ENCODE measurements around the gene MAZ.

MAZ gene

DNA sequence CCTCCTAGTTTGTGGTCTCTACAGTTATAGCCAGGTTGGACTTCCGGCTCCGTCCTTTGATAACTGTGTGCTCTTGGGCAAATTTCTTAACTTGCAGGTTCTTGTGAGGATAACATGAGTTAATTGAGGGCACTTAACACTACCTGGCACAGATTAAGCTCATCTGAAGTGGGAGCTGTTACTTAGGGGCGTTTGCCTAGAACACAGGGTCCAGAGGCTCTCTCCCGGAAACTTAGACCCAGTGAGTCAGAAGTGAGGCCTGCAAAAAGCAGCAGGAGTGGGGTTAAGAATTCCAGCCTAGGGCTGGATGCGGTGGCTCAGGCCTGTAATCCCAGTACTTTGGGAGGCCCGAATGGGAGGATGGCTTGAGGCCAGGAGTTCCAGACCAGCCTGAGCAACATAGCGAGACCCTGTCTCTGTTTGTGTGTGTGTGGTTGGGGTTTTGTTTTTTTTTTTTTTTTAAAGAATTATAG lies 15.3 kb downstream of the MAZ start:
- no peaks in the 10 kb centered on the region for H3K9me3 Mint-ChIP-seq
- H3K4me1 Mint-ChIP-seq = peaks cover 62% of the 10 kb centered on the region
- TF ChIP-seq, protein P1, sequence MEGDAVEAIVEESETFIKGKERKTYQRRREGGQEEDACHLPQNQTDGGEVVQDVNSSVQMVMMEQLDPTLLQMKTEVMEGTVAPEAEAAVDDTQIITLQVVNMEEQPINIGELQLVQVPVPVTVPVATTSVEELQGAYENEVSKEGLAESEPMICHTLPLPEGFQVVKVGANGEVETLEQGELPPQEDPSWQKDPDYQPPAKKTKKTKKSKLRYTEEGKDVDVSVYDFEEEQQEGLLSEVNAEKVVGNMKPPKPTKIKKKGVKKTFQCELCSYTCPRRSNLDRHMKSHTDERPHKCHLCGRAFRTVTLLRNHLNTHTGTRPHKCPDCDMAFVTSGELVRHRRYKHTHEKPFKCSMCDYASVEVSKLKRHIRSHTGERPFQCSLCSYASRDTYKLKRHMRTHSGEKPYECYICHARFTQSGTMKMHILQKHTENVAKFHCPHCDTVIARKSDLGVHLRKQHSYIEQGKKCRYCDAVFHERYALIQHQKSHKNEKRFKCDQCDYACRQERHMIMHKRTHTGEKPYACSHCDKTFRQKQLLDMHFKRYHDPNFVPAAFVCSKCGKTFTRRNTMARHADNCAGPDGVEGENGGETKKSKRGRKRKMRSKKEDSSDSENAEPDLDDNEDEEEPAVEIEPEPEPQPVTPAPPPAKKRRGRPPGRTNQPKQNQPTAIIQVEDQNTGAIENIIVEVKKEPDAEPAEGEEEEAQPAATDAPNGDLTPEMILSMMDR (IDR thresholded peaks at IDR 0.05) = no peak
- H3K36me3 Mint-ChIP-seq (ENCODE audit: low read depth) = peaks cover 21% of the 10 kb centered on the region
- no peak for DNase-seq
- H3K27ac Mint-ChIP-seq = peak overlapping the region; percentile 86
- H3K4me3 Mint-ChIP-seq = no peak overlapping the region
- H3K27me3 Mint-ChIP-seq (ENCODE audit: low read depth, poor library complexity) = peaks cover 3% of the 10 kb centered on the region

DNA sequence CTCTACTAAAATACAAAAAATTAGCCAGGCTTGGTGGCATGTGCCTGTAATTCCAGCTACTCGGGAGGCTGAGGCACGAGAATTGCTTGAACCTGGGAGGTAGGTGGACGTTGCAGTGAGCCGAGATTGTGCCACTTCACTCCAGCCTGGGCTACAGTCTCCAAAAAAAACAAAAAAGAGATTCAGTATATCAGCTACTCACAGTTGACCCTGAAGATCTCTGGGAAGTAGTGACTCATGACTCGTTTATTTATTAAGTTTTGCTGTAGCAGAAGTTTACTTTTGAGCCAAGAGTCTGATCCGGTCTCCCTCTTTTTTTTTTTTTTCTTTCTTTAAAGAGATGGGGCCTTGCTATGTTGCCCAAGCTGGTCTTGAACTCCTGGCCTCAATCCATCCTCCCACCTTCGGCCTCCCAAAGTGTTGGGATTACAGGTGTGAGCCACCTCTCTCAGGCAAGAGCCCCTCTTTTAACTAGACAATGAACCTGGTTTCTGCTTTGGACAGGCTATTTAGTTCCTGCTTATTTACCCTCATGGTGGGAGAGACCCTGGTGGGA lies 18.3 kb downstream of the MAZ start:
- no peak for DNase-seq
- Mint-ChIP-seq H3K27ac (peak overlapping the region; percentile 33), H3K4me3 (no peak overlapping the region), H3K36me3 (ENCODE audit: low read depth) (peaks cover 3% of the 10 kb centered on the region), H3K27me3 (ENCODE audit: low read depth, poor library complexity) (peaks cover 3% of the 10 kb centered on the region), H3K9me3 (no peaks in the 10 kb centered on the region), H3K4me1 (peaks cover 34% of the 10 kb centered on the region)
- TF ChIP-seq, protein P1 (IDR thresholded peaks at IDR 0.05) = no peak

DNA sequence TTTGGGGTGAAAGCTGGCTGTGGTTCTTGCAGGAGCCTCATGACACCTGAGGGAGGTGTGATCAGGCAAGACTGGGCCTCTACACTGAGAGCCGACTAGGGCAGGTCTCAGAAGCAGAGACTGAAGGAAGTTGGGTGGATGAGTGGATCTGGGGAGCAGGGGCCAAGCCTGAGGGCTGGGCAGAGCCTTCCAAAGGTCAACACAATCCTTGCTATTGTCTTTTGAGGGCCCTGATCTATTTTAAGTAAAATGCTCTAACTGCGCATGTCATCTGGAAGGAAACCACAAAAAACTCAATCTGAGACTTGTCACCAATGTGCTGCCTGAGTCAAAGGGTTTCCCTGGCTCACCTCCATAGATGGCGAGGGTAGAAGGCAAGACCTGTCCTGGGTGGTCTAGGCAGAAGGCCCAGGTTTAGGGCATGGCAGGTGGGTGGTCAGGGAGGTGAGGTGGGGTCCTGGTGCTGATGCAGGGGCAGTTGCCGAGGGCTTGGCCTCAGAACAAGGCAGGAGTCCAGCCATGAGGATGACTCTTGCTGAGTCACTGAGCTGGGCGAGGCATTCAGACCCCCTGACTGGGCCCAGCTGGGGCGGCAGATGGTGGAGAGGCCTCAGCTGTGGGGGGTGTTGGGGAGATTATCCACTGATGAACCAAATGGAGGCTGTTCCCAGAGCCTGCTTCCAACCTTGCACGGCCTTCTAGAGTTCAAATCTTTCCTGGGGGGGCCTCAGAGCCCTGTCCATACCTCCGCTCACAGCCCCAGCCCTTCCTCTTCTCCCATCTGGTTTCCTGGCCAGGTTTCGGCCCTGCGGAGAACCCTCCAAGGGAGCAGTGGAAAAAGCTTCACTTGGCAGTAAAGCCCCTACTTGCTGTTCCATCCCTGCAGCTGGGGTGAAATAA lies 19.1 kb downstream of the MAZ start:
- DNase-seq = no peak
- Mint-ChIP-seq H3K9me3 (no peaks in the 10 kb centered on the region), H3K4me3 (no peak overlapping the region), H3K4me1 (peaks cover 26% of the 10 kb centered on the region), H3K27ac (peak overlapping the region; percentile 33), H3K36me3 (ENCODE audit: low read depth) (no peaks in the 10 kb centered on the region), H3K27me3 (ENCODE audit: low read depth, poor library complexity) (peaks cover 3% of the 10 kb centered on the region)
- TF ChIP-seq, protein P1 (IDR thresholded peaks at IDR 0.05) = no peak

DNA sequence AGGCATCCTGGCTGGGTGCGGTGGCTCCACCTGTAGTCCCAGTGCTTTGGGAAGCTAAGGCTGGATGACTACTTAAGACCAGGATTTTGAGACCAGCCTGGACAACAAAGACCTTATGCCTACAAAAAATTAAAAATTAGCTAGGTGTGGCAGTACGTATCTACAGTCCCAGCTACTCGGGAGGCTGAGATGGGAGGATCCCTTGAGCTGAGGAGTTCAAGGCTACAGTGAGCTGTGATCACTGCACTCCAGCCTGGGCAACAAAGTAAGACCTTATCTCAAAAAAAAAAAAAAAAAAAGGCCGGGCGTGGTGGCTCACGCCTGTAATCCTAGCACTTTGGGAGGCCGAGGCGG lies 20.0 kb downstream of the MAZ start:
- DNase-seq = no peak
- TF ChIP-seq, protein P1 (IDR thresholded peaks at IDR 0.05) = no peak
- no peaks in the 10 kb centered on the region for H3K9me3 Mint-ChIP-seq
- no peaks in the 10 kb centered on the region for H3K36me3 Mint-ChIP-seq (ENCODE audit: low read depth)
- no peak overlapping the region for H3K4me3 Mint-ChIP-seq
- H3K27me3 Mint-ChIP-seq (ENCODE audit: low read depth, poor library complexity) = peaks cover 3% of the 10 kb centered on the region
- no peak overlapping the region for H3K27ac Mint-ChIP-seq
- peaks cover 19% of the 10 kb centered on the region for H3K4me1 Mint-ChIP-seq

DNA sequence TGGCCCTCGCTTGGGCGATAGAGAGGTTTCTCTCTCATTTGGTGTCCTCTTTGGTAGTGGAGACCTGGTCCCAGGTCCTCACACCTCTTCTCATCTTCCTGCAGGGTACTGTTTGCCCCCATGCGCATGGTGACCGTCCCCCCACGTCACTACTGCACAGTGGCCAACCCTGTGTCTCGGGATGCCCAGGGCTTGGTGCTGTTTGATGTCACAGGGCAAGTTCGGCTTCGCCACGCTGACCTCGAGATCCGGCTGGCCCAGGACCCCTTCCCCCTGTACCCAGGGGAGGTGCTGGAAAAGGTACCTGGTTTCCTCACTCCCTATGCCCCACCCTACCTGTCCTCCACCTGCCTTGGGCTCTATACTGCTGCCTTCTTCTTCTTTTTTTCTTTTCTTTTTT lies 24.4 kb downstream of the MAZ start:
- Mint-ChIP-seq H3K27me3 (ENCODE audit: low read depth, poor library complexity) (peaks cover 2% of the 10 kb centered on the region), H3K36me3 (ENCODE audit: low read depth) (no peaks in the 10 kb centered on the region), H3K4me1 (peaks cover 4% of the 10 kb centered on the region), H3K9me3 (no peaks in the 10 kb centered on the region), H3K27ac (no peak overlapping the region), H3K4me3 (no peak overlapping the region)
- TF ChIP-seq, protein P1 (IDR thresholded peaks at IDR 0.05) = no peak
- DNase-seq = no peak

Data from nephron progenitor cell (in vitro differentiated cells).